Measurements from ENCODE around the gene MORN5.

DNA sequence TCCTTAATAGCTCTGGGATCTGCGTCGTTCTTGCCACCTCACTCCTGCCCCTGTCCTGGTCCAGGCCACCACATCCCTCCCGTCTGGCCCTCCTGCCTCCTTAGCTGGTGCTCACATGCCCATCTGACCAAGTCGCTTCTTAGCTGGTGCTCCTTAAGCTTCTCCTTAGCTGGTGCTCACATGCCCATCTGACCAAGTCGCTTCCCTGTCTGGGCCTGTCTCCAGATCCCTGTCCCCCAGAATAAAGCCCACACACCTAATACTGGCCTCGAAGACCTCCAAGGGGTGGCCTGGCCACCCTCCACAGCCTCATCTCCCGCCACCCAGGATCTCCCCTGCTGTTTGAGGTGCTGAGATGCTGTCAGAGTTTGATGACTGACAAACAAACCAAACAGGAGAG, 35.2 kb upstream of the MORN5 start:
- TF ChIP-seq, protein P1, sequence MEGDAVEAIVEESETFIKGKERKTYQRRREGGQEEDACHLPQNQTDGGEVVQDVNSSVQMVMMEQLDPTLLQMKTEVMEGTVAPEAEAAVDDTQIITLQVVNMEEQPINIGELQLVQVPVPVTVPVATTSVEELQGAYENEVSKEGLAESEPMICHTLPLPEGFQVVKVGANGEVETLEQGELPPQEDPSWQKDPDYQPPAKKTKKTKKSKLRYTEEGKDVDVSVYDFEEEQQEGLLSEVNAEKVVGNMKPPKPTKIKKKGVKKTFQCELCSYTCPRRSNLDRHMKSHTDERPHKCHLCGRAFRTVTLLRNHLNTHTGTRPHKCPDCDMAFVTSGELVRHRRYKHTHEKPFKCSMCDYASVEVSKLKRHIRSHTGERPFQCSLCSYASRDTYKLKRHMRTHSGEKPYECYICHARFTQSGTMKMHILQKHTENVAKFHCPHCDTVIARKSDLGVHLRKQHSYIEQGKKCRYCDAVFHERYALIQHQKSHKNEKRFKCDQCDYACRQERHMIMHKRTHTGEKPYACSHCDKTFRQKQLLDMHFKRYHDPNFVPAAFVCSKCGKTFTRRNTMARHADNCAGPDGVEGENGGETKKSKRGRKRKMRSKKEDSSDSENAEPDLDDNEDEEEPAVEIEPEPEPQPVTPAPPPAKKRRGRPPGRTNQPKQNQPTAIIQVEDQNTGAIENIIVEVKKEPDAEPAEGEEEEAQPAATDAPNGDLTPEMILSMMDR (IDR thresholded peaks at IDR 0.05): no peak
- no peak for TF ChIP-seq POLR2A (IDR thresholded peaks at IDR 0.05)

All from lower leg skin (tissue), 3 donors.